IMR-90 (cell line): ENCODE data around the gene COL15A1. TPM values are rescaled to one million over a fixed set of nuclear protein-coding genes. Genes with fewer than 3 reads are reported as not detected.

Source experiments
- ATAC-seq: fragments of 200-7000 bp; cut with Tn5 transposase; 2 replicates; pipeline ENCODE4 v1.9.1; 2020; ENCODE audit warnings: low read depth, mild to moderate bottlenecking, moderate library complexity
- BruUV-seq: library from RNA; stranded (reverse); fragments of 400-500 nt; replicated peaks from 2 replicates; lab custom pipeline; 2021; lab: Mats Ljungman, UMichigan
- CTCF ChIA-PET: fragments of 300-600 bp; formaldehyde crosslinking; extraction: SDS; loops from one replicate; lab custom pipeline; 2021; ENCODE audit warnings: antibody characterized with exemption; lab: Yijun Ruan, JAX
- POLR2A ChIA-PET: fragments of 300-600 bp; sonication (Branson Sonifier 250); formaldehyde crosslinking; loops from one replicate; lab custom pipeline; 2022; ENCODE audit warnings: antibody characterized with exemption; ENCODE audit not compliant: unreplicated experiment; lab: Charles Lee
- DNase-seq: peaks from one replicate; pipeline ENCODE4 v3.0.0; 2013
- H2AFZ ChIP-seq: replicated peaks from 2 replicates; pipeline ENCODE3; 2013; ENCODE audit warnings: low read length, mild to moderate bottlenecking; ENCODE audit not compliant: poor library complexity
- H2AK5ac ChIP-seq: 2 replicates; pipeline ENCODE4 v1.6.1; 2013; ENCODE audit warnings: low read depth, low read length, inconsistent platforms
- H2AK9ac ChIP-seq: replicated peaks from 2 replicates; pipeline ENCODE3; 2013; ENCODE audit warnings: mild to moderate bottlenecking, low read depth, low read length, moderate library complexity; ENCODE audit not compliant: poor library complexity
- H2BK120ac ChIP-seq: 2 replicates; pipeline ENCODE4 v1.6.1; 2013; ENCODE audit warnings: low read depth, low read length, inconsistent platforms
- H2BK15ac ChIP-seq: 3 replicates; pipeline ENCODE4 v1.6.1; 2013; ENCODE audit warnings: low read depth, low read length, inconsistent platforms
- H2BK20ac ChIP-seq: 2 replicates; pipeline ENCODE4 v1.6.1; 2013; ENCODE audit warnings: low read depth, mild to moderate bottlenecking, inconsistent platforms, low read length, moderate library complexity
- H2BK5ac ChIP-seq: 2 replicates; pipeline ENCODE4 v1.6.1; 2013; ENCODE audit warnings: mild to moderate bottlenecking, low read depth, low read length, inconsistent platforms; ENCODE audit not compliant: poor library complexity, severe bottlenecking
- H3K14ac ChIP-seq: replicated peaks from 2 replicates; pipeline ENCODE4 v1.6.1; 2013; ENCODE audit warnings: low read depth, low read length, inconsistent platforms
- H3K18ac ChIP-seq: 2 replicates; pipeline ENCODE4 v1.6.1; 2013; ENCODE audit warnings: low read depth, low read length, control low read depth
- H3K23ac ChIP-seq: 2 replicates; pipeline ENCODE4 v1.6.1; 2013; ENCODE audit warnings: low read depth, low read length, inconsistent platforms
- H3K27ac ChIP-seq: 2 replicates; pipeline ENCODE4 v1.5.1; 2013; ENCODE audit warnings: mild to moderate bottlenecking, control low read depth, low read length; ENCODE audit not compliant: insufficient read depth
- H3K27me3 ChIP-seq: 2 replicates; pipeline ENCODE4 v1.6.1; 2013; ENCODE audit warnings: low read length; ENCODE audit not compliant: control insufficient read depth, insufficient read depth
- H3K36me3 ChIP-seq: 2 replicates; pipeline ENCODE4 v1.6.1; 2013; ENCODE audit warnings: low read length, mixed read lengths; ENCODE audit not compliant: control insufficient read depth, insufficient read depth
- H3K4ac ChIP-seq: 2 replicates; pipeline ENCODE4 v1.6.1; 2013; ENCODE audit warnings: low read depth, low read length, inconsistent platforms
- H3K4me1 ChIP-seq: 2 replicates; pipeline ENCODE4 v1.6.1; 2013; ENCODE audit warnings: low read length, mixed read lengths; ENCODE audit not compliant: control insufficient read depth, insufficient read depth
- H3K4me2 ChIP-seq: 2 replicates; pipeline ENCODE4 v1.6.1; 2013; ENCODE audit warnings: low read depth, mild to moderate bottlenecking, control low read depth, low read length, moderate library complexity
- H3K4me3 ChIP-seq: 2 replicates; pipeline ENCODE4 v1.5.1; 2013; ENCODE audit warnings: low read depth, mild to moderate bottlenecking, control low read depth, low read length, moderate library complexity; ENCODE audit not compliant: insufficient read depth
- H3K56ac ChIP-seq: 2 replicates; pipeline ENCODE4 v1.6.1; 2013; ENCODE audit warnings: low read length, inconsistent platforms; ENCODE audit not compliant: insufficient read depth; ENCODE audit errors: extremely low read depth
- H3K79me1 ChIP-seq, 2 experiments: 2 replicates each; pipeline ENCODE4 v1.6.1; 2013; ENCODE audit warnings: low read length in 2 of 2, inconsistent platforms in 1 of 2, low read depth in 1 of 2
- H3K9ac ChIP-seq: 2 replicates; pipeline ENCODE4 v1.6.1; 2013; ENCODE audit warnings: low read depth, low read length, control low read depth
- H3K9me1 ChIP-seq: 2 replicates; pipeline ENCODE4 v1.6.1; 2013; ENCODE audit warnings: low read length, inconsistent platforms; ENCODE audit not compliant: insufficient read depth
- H3K9me3 ChIP-seq: 2 replicates; pipeline ENCODE4 v1.6.1; 2013; ENCODE audit warnings: low read length; ENCODE audit not compliant: control insufficient read depth, insufficient read depth
- H4K20me1 ChIP-seq: 2 replicates; pipeline ENCODE4 v1.6.1; 2013; ENCODE audit warnings: low read length, inconsistent platforms; ENCODE audit not compliant: insufficient read depth
- H4K5ac ChIP-seq: 2 replicates; pipeline ENCODE4 v1.6.1; 2013; ENCODE audit warnings: mild to moderate bottlenecking, low read depth, low read length, control low read depth
- H4K8ac ChIP-seq, 2 experiments: 2 replicates each; pipeline ENCODE4 v1.6.1; 2013; ENCODE audit warnings: low read depth in 2 of 2, low read length in 2 of 2, control low read depth in 1 of 2, inconsistent platforms in 1 of 2
- H4K91ac ChIP-seq: 2 replicates; pipeline ENCODE4 v1.6.1; 2013; ENCODE audit warnings: low read depth, low read length, inconsistent platforms; ENCODE audit not compliant: insufficient read depth
- BHLHE40 ChIP-seq: fragments of 150-350 bp; IDR thresholded peaks from 2 replicates; pipeline ENCODE4 v1.6.1; 2016; ENCODE audit warnings: mild to moderate bottlenecking, low read depth, low read length
- CEBPB ChIP-seq: IDR thresholded peaks from 2 replicates; pipeline ENCODE4 v1.6.1; 2012; ENCODE audit warnings: low read depth, low read length, improper control_type of control experiment
- CHD1 ChIP-seq: IDR thresholded peaks from 2 replicates; pipeline ENCODE4 v1.6.1; 2012; ENCODE audit warnings: low read depth, low read length, improper control_type of control experiment
- ELK1 ChIP-seq: fragments of 150-350 bp; IDR thresholded peaks from 2 replicates; pipeline ENCODE4 v1.6.1; 2016; ENCODE audit warnings: low read depth, mild to moderate bottlenecking, low read length, moderate library complexity, borderline replicate concordance
- RFX5 ChIP-seq: IDR thresholded peaks from 2 replicates; pipeline ENCODE4 v1.8.0; 2012; ENCODE audit warnings: low read depth, mild to moderate bottlenecking, low read length, moderate library complexity
- SMC3 ChIP-seq: fragments of 150-350 bp; IDR thresholded peaks from 2 replicates; pipeline ENCODE4 v1.6.1; 2016; ENCODE audit warnings: low read depth, mild to moderate bottlenecking, antibody characterized with exemption, low read length, moderate library complexity
- USF2 ChIP-seq: fragments of 150-350 bp; IDR thresholded peaks from 2 replicates; pipeline ENCODE4 v1.6.1; 2017; ENCODE audit warnings: mild to moderate bottlenecking, antibody characterized with exemption, low read length, low read depth
- WGBS, 2 experiments: methylation state at CpG; one replicate each; pipeline versions ENCODE4 v1.1.5 to v1.1.7; 2013; ENCODE audit warnings: missing lambda C conversion rate in 2 of 2; ENCODE audit not compliant: insufficient read length in 1 of 2; ENCODE audit errors: extremely low coverage in 2 of 2; 5-methylcytosine and 5-hydroxymethylcytosine counted together
- dilution Hi-C: fragments of 300-500 bp; cut with HindIII; formaldehyde crosslinking; loops from one replicate; pipeline ENCODE4 v1.14.3; 2018; ENCODE audit warnings: low sequenced_read_pairs; ENCODE audit not compliant: unreplicated experiment
- in situ Hi-C: fragments of 300-500 bp; cut with MboI; formaldehyde crosslinking; loops from 3 replicates; pipeline ENCODE4 v1.14.3; 2019; ENCODE audit warnings: low sequenced_read_pairs, inconsistent platforms, mixed read lengths
- intact Hi-C: fragments of 100-400 bp; cut with micrococcal nuclease; formaldehyde crosslinking; loops from 2 replicates; pipeline ENCODE4 v1.10.0; 2022
- polyA plus RNA-seq, 3 experiments: library from polyadenylated mRNA; depleted of rRNA; stranded (reverse); fragments of >200 nt; gene quantifications; 2 replicates each; pipeline ENCODE4 v1.2.3, GENCODE V29; 2012; ENCODE audit warnings: low replicate concordance in 1 of 3
- total RNA-seq: library from RNA; depleted of rRNA; stranded (reverse); fragments of >200 nt; gene quantifications from 2 replicates; pipeline ENCODE4 v1.2.3, GENCODE V29; 2012

The COL15A1 gene
- total and polyA plus RNA-seq, 2 of the 4 experiments (the other 2 are of a cell fraction) = 2.2 to 3.7 TPM

GRCh38 chr9:98897745-98898144, 46.0 kb upstream of the COL15A1 start:
- Histone ChIP-seq H2AFZ (no peak overlapping the region), H3K18ac (no peak overlapping the region), H4K8ac (no peak overlapping the region), H3K79me1 (no peaks in the 10 kb centered on the region), H3K23ac (no peak overlapping the region), H3K14ac (no peak overlapping the region), H3K9me3 (peaks cover 4% of the 10 kb centered on the region; the same call in 1 of the 2 replicates), H3K27me3 (no peaks in the 10 kb centered on the region), H4K91ac (no peak overlapping the region), H4K5ac (no peak overlapping the region), H3K4me2 (no peak overlapping the region), H3K4ac (no peak overlapping the region), H3K4me1 (peaks cover 14% of the 10 kb centered on the region), H3K9ac (no peak overlapping the region), H2BK20ac (no peak overlapping the region), H3K36me3 (no peaks in the 10 kb centered on the region), H2AK5ac (no peak overlapping the region), H3K4me3 (no peak overlapping the region), H2BK5ac (no peak overlapping the region), H2BK15ac (no peak overlapping the region), H2BK120ac (no peak overlapping the region), H3K27ac (no peak overlapping the region), H2AK9ac (no peak overlapping the region), H3K56ac (no peak overlapping the region), H3K9me1 (peaks cover 5% of the 10 kb centered on the region), H4K20me1 (no peaks in the 10 kb centered on the region)
- TF ChIP-seq SMC3 = no peak
- no peak for TF ChIP-seq RFX5
- no peak for TF ChIP-seq ELK1
- TF ChIP-seq BHLHE40 = no peak
- no peak for TF ChIP-seq CHD1
- TF ChIP-seq USF2 = no peak
- TF ChIP-seq CEBPB = no peak
- CTCF ChIA-PET = no interaction called here
- DNase-seq (peak; percentile 72), ATAC-seq (no peak)
- WGBS, 2 experiments = no CpG with 5 or more reads among the region's 1 CpG
- BruUV-seq = no TSS peak
- dilution Hi-C loops (no loop called here), in situ Hi-C loops (no loop called here), intact Hi-C loops (no loop called here)
- POLR2A ChIA-PET = no interaction called here
